ENCODE data around the gene GRK7.
A peak's percentile ranks its signal among the peaks of the same experiment; 100 is the strongest.

GRK7 gene

DNA sequence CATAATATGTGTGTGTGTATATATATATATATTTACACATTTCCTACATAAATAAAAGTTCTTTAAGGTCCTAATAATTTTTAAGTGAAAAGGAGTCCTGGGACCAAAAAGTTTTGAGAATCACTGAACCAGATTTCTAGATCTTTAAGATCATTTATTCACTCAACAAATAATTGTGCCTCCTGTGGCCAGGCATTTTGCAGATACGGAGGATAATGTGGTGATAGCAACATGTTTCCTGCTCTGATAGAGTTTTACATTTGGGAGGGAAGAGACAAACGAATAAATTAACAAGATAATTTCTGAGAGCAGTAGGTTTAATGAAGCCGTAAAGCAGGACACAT is 25.6 kb upstream of the GRK7 start:
- peak overlapping the region; percentile 49 for H3K4me3 ChIP-seq (ENCODE audit: low read length)
- DNase-seq (ENCODE audit: low read depth) = no peak
- TF ChIP-seq, protein P1, sequence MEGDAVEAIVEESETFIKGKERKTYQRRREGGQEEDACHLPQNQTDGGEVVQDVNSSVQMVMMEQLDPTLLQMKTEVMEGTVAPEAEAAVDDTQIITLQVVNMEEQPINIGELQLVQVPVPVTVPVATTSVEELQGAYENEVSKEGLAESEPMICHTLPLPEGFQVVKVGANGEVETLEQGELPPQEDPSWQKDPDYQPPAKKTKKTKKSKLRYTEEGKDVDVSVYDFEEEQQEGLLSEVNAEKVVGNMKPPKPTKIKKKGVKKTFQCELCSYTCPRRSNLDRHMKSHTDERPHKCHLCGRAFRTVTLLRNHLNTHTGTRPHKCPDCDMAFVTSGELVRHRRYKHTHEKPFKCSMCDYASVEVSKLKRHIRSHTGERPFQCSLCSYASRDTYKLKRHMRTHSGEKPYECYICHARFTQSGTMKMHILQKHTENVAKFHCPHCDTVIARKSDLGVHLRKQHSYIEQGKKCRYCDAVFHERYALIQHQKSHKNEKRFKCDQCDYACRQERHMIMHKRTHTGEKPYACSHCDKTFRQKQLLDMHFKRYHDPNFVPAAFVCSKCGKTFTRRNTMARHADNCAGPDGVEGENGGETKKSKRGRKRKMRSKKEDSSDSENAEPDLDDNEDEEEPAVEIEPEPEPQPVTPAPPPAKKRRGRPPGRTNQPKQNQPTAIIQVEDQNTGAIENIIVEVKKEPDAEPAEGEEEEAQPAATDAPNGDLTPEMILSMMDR (conservative IDR thresholded peaks at IDR 0.05; ENCODE audit: low read depth, low read length) = no peak

DNA sequence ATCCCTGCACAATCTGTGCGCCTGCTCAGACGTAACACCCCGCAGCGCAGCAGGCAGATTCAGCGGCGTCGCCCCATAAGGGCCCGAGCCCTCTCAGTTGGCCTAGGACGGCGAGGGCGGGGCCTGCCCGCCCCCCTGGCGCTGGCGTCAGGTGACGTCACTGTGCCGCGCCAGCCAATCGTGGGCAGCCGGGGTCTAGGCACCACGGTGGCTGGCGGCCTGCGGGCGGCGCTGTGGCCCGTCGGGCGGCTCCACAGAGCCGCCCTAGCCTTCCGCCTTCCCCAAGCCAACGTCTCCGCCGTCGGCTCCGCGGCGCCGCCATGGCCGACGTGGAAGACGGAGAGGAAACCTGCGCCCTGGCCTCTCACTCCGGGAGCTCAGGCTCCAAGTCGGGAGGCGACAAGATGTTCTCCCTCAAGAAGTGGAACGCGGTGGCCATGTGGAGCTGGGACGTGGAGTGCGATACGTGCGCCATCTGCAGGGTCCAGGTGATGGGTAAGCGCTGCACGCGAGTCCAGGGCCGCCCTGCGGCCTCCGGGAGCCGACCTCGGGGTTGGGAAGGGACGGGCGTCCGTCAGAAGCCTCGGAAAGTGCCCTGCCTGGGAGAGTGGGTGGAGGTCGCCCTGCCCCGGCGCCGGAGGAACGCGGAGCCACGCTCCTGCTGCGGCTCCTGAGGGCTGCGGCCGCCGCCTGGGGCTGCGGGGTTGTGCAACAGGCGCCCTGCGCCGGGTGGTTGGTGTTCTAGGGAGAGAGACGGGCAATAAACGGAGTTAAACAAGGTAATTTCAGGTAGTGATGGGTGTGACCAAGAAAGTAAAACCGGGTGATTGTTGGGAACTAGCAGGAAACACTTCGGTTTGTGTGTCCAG is 25.0 kb upstream of the GRK7 start, which contains the start of gene RNF7:
Gene RNF7 (plus strand): TSS at position 277 of the 869 bp plus-strand sequence. CDS start 44 bp downstream, at position 321.
- TF ChIP-seq, protein P1 (conservative IDR thresholded peaks at IDR 0.05; ENCODE audit: low read depth, low read length) = peak; percentile 72
- peak within 1 kb of the TSS; percentile 84 for H3K4me3 ChIP-seq (ENCODE audit: low read length)
- DNase-seq (ENCODE audit: low read depth) = peak; percentile 82

DNA sequence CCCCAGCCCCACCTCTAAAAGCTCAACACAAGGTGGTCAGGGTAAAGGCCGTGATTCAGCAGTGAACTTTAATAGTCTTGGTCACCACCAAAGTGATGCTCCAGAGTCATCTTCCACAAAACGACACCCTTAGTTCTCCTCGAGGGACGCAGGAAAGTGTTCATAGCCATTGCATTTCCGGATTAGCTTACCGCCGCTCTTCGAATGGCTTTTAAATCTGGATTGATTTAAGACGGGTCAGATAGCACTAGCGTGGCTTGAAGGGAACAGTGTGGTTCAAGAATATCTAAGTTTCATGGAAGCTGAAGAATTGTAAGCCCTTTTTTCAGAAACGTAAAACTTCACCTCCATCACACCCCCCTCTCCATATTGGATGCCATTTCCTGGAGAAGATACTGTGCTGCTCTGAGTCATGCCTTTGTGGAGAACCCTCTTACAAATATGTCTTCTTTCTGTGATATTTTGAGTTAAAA is 24.3 kb upstream of the GRK7 start:
- H3K4me3 ChIP-seq (ENCODE audit: low read length) = peak overlapping the region; percentile 84
- peak; percentile 17 for DNase-seq (ENCODE audit: low read depth)
- TF ChIP-seq, protein P1 (conservative IDR thresholded peaks at IDR 0.05; ENCODE audit: low read depth, low read length) = no peak

GRCh38 chr3:141739731-141740130 is 23.5 kb upstream of the GRK7 start:
- TF ChIP-seq, protein P1 (conservative IDR thresholded peaks at IDR 0.05; ENCODE audit: low read depth, low read length) = no peak
- DNase-seq (ENCODE audit: low read depth) = no peak
- peak overlapping the region; percentile 84 for H3K4me3 ChIP-seq (ENCODE audit: low read length)

GRCh38 chr3:141740349-141740748 is 22.9 kb upstream of the GRK7 start:
- DNase-seq (ENCODE audit: low read depth) = no peak
- H3K4me3 ChIP-seq (ENCODE audit: low read length) = peak overlapping the region; percentile 84
- TF ChIP-seq, protein P1 (conservative IDR thresholded peaks at IDR 0.05; ENCODE audit: low read depth, low read length) = no peak

GRCh38 chr3:141743305-141743704 is 19.9 kb upstream of the GRK7 start:
- H3K4me3 ChIP-seq (ENCODE audit: low read length) = no peak overlapping the region
- TF ChIP-seq, protein P1 (conservative IDR thresholded peaks at IDR 0.05; ENCODE audit: low read depth, low read length) = no peak
- no peak for DNase-seq (ENCODE audit: low read depth)

DNA sequence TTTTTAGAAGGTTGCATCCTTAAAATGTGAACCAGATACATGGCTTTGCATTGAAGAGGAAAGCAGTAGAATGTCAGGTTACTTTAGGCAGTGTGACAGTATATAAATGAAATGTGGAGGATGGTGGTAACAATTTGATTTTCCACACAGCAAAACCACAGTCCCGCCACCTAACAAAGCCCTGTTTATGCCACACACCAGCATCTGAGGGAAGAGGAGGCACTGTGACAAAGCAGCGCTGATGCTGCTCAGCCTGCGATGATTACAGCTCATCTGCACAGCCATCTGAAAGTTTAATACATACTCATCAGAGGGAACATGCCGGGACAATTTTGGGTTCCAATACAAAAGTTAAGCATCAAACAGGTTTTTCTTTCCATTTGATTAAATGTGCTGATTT is 16.2 kb upstream of the GRK7 start:
- no peak for DNase-seq (ENCODE audit: low read depth)
- TF ChIP-seq, protein P1 (conservative IDR thresholded peaks at IDR 0.05; ENCODE audit: low read depth, low read length) = no peak
- H3K4me3 ChIP-seq (ENCODE audit: low read length) = no peak overlapping the region
